Cerebellar nuclear complex (tissue), 1 donor: Measurements from ENCODE around the gene SGMS1.

Source experiments
- DNase-seq, 2 experiments: peaks; one replicate each; lab custom pipeline; 2025; lab: John Stamatoyannopoulos, UW

The SGMS1 gene

GRCh38 chr10:50398381-50398780 is 225.4 kb downstream of the SGMS1 start:
- DNase-seq = no peak

- no peak for DNase-seq
These were observed 226.2 kb downstream of the SGMS1 start for GRCh38 chr10:50397312-50398140.

- DNase-seq = no peak
These were observed 227.1 kb downstream of the SGMS1 start for GRCh38 chr10:50396491-50397311.

- no peak for DNase-seq
These were observed 227.9 kb downstream of the SGMS1 start for GRCh38 chr10:50395851-50396250.

- DNase-seq = no peak
These were observed 228.5 kb downstream of the SGMS1 start for GRCh38 chr10:50395271-50395670.

GRCh38 chr10:50394832-50395231 is 228.9 kb downstream of the SGMS1 start:
- no peak for DNase-seq

GRCh38 chr10:50393784-50394467 is 229.8 kb downstream of the SGMS1 start:
- DNase-seq = no peak

GRCh38 chr10:50392966-50393718 is 230.6 kb downstream of the SGMS1 start:
- no peak for DNase-seq

GRCh38 chr10:50392426-50392825 is 231.3 kb downstream of the SGMS1 start:
- no peak for DNase-seq

- DNase-seq = no peak
These were observed 233.5 kb downstream of the SGMS1 start for GRCh38 chr10:50390302-50390701.

GRCh38 chr10:50388181-50388580 is 235.6 kb downstream of the SGMS1 start:
- no peak for DNase-seq

- DNase-seq = no peak
These were observed 236.1 kb downstream of the SGMS1 start for GRCh38 chr10:50387732-50388073.

- no peak for DNase-seq
These were observed 236.6 kb downstream of the SGMS1 start for GRCh38 chr10:50387007-50387731.

GRCh38 chr10:50385624-50386023 is 238.1 kb downstream of the SGMS1 start:
- no peak for DNase-seq

GRCh38 chr10:50384898-50385297 is 238.9 kb downstream of the SGMS1 start:
- DNase-seq = no peak

- DNase-seq = no peak
These were observed 239.5 kb downstream of the SGMS1 start for GRCh38 chr10:50384238-50384637.

GRCh38 chr10:50382576-50383023 is 241.2 kb downstream of the SGMS1 start:
- no peak for DNase-seq

GRCh38 chr10:50381642-50382041 is 242.1 kb downstream of the SGMS1 start:
- no peak for DNase-seq

GRCh38 chr10:50379616-50380015 is 244.1 kb downstream of the SGMS1 start:
- no peak for DNase-seq

GRCh38 chr10:50375745-50376144 is 248.0 kb downstream of the SGMS1 start:
- DNase-seq = no peak

GRCh38 chr10:50375051-50375452 is 248.7 kb downstream of the SGMS1 start:
- no peak for DNase-seq
